Activated CD4-positive, alpha-beta memory T cell treated with anti-CD3 and anti-CD28 coated beads, Interleukin-2, amount 10 ng/mL, durations not matched to agents 7 days and 5 days (primary cell): Measurements from ENCODE around the gene GNLY. TPM values are rescaled to one million over a fixed set of nuclear protein-coding genes. Genes with fewer than 3 reads are reported as not detected.

ENCODE experiments used
- CTCF ChIA-PET: fragments of 350-600 bp; sonication (Branson Sonifier 250); formaldehyde crosslinking; loops from one replicate; lab custom pipeline; 2021; ENCODE audit warnings: antibody characterized with exemption, inconsistent platforms; lab: Charles Lee
- POLR2A ChIA-PET: fragments of 350-600 bp; sonication (Branson Sonifier 250); formaldehyde crosslinking; loops from one replicate; lab custom pipeline; 2021; ENCODE audit warnings: antibody characterized with exemption; lab: Charles Lee
- DNase-seq: peaks from one replicate; pipeline ENCODE4 v3.0.0-alpha.2; 2020
- H3K27ac Mint-ChIP-seq: one replicate; pipeline ENCODE4 v1.8.0; 2021; ENCODE audit warnings: mild to moderate bottlenecking, mixed read lengths
- H3K27me3 Mint-ChIP-seq: one replicate; pipeline ENCODE4 v1.8.0; 2021; ENCODE audit warnings: mixed read lengths
- H3K36me3 Mint-ChIP-seq: one replicate; pipeline ENCODE4 v1.8.0; 2021; ENCODE audit warnings: low read depth, mixed read lengths
- H3K4me1 Mint-ChIP-seq: one replicate; pipeline ENCODE4 v1.8.0; 2021; ENCODE audit warnings: mixed read lengths
- H3K4me3 Mint-ChIP-seq: one replicate; pipeline ENCODE4 v1.8.0; 2021; ENCODE audit warnings: mild to moderate bottlenecking, mixed read lengths
- H3K9me3 Mint-ChIP-seq: one replicate; pipeline ENCODE4 v1.8.0; 2021; ENCODE audit warnings: mixed read lengths
- total RNA-seq, 2 experiments: library from RNA; stranded (reverse); gene quantifications; one replicate each; pipeline ENCODE4 v1.2.3, GENCODE V29; 2021

GNLY gene
- total RNA-seq, 2 experiments from 2014 or later = 569 to 599 TPM

GRCh38 chr2:85695691-85696668 is 1.8 kb downstream of the GNLY start:
- Mint-ChIP-seq H3K36me3 (peaks cover 3% of the 10 kb centered on the region), H3K4me1 (peaks cover 44% of the 10 kb centered on the region), H3K4me3 (peak overlapping the region; percentile 31), H3K27me3 (no peaks in the 10 kb centered on the region), H3K9me3 (no peaks in the 10 kb centered on the region), H3K27ac (peak overlapping the region; percentile 38)
- ChIA-PET POLR2A (interaction anchor here (0.7 to 3.0 kb wide), 5 partner anchors 12 to 128 kb away, joined by 3 to 9 read pairs (median 4); no protein-coding TSS in a partner anchor), CTCF (interaction anchor here (0.6 to 3.6 kb wide), 5 partner anchors 11 to 33 kb away, joined by 3 to 21 read pairs (median 6); no protein-coding TSS in a partner anchor)
- DNase-seq = peak; percentile 18

- POLR2A ChIA-PET = interaction anchor here (0.7 to 3.0 kb wide), 5 partner anchors 11 to 127 kb away, joined by 3 to 14 read pairs (median 3); no protein-coding TSS in a partner anchor
Measured at GRCh38 chr2:85697096-85697495, 2.9 kb downstream of the GNLY start.

GRCh38 chr2:85697716-85698115 is 3.6 kb downstream of the GNLY start:
- Mint-ChIP-seq H3K36me3 (peaks cover 3% of the 10 kb centered on the region), H3K27ac (peak overlapping the region; percentile 64), H3K4me1 (peaks cover 54% of the 10 kb centered on the region), H3K9me3 (no peaks in the 10 kb centered on the region), H3K4me3 (no peak overlapping the region), H3K27me3 (no peaks in the 10 kb centered on the region)
- DNase-seq = peak; percentile 5
- ChIA-PET POLR2A (interaction anchor here (1.0 to 3.0 kb wide), 4 partner anchors 10 to 94 kb away, joined by 3 to 14 read pairs (median 6); no protein-coding TSS in a partner anchor), CTCF (interaction anchor here (1.0 to 3.6 kb wide), 5 partner anchors 9 to 60 kb away, joined by 3 to 21 read pairs (median 4); no protein-coding TSS in a partner anchor)

More at GRCh38 chr2:85697096-85697495, 2.9 kb downstream of the GNLY start:
- H3K27ac Mint-ChIP-seq = peak overlapping the region; percentile 64
- H3K27me3 Mint-ChIP-seq = no peaks in the 10 kb centered on the region
- peak; percentile 12 for DNase-seq
- peaks cover 48% of the 10 kb centered on the region for H3K4me1 Mint-ChIP-seq
- H3K4me3 Mint-ChIP-seq = peak overlapping the region; percentile 31
- H3K36me3 Mint-ChIP-seq = peaks cover 3% of the 10 kb centered on the region
- CTCF ChIA-PET = interaction anchor here (1.0 to 3.6 kb wide), 5 partner anchors 10 to 60 kb away, joined by 3 to 21 read pairs (median 4); no protein-coding TSS in a partner anchor
- H3K9me3 Mint-ChIP-seq = no peaks in the 10 kb centered on the region

GRCh38 chr2:85698184-85698879 is 4.2 kb downstream of the GNLY start:
- ChIA-PET POLR2A (interaction anchor here (0.5 to 3.0 kb wide), 6 partner anchors 9 to 94 kb away, joined by 3 to 14 read pairs (median 4); no protein-coding TSS in a partner anchor), CTCF (interaction anchor here (1.0 to 3.6 kb wide), 5 partner anchors 8 to 61 kb away, joined by 3 to 21 read pairs (median 4); no protein-coding TSS in a partner anchor)
- peak overlapping the region; percentile 64 for H3K27ac Mint-ChIP-seq
- no peaks in the 10 kb centered on the region for H3K27me3 Mint-ChIP-seq
- peak overlapping the region; percentile 21 for H3K4me3 Mint-ChIP-seq
- H3K36me3 Mint-ChIP-seq = peaks cover 7% of the 10 kb centered on the region
- DNase-seq = no peak
- peaks cover 57% of the 10 kb centered on the region for H3K4me1 Mint-ChIP-seq
- H3K9me3 Mint-ChIP-seq = no peaks in the 10 kb centered on the region

- ChIA-PET CTCF (interaction anchor here (1.1 to 3.6 kb wide), 2 partner anchors 8 to 62 kb away, joined by 3 to 21 read pairs; no protein-coding TSS in a partner anchor), POLR2A (interaction anchor here (0.5 to 3.0 kb wide), 4 partner anchors 9 to 452 kb away, joined by 3 to 14 read pairs (median 6); no protein-coding TSS in a partner anchor)
- Mint-ChIP-seq H3K4me1 (peaks cover 57% of the 10 kb centered on the region), H3K4me3 (no peak overlapping the region), H3K36me3 (peaks cover 11% of the 10 kb centered on the region), H3K9me3 (no peaks in the 10 kb centered on the region), H3K27ac (no peak overlapping the region), H3K27me3 (no peaks in the 10 kb centered on the region)
- no peak for DNase-seq
Measured at GRCh38 chr2:85698880-85699254, 4.7 kb downstream of the GNLY start.

- Mint-ChIP-seq H3K4me3 (no peak overlapping the region), H3K27me3 (no peaks in the 10 kb centered on the region), H3K9me3 (no peaks in the 10 kb centered on the region), H3K27ac (no peak overlapping the region), H3K36me3 (peaks cover 13% of the 10 kb centered on the region), H3K4me1 (peaks cover 59% of the 10 kb centered on the region)
- CTCF ChIA-PET = interaction anchor here (1.1 to 3.6 kb wide), 2 partner anchors 7 to 62 kb away, joined by 3 to 21 read pairs; no protein-coding TSS in a partner anchor
- no peak for DNase-seq
- POLR2A ChIA-PET = interaction anchor here (0.5 to 3.0 kb wide), 3 partner anchors 8 to 451 kb away, joined by 3 to 14 read pairs (median 9); no protein-coding TSS in a partner anchor
Measured at GRCh38 chr2:85699325-85699724, 5.2 kb downstream of the GNLY start.

- POLR2A ChIA-PET = no interaction called here
- peaks cover 85% of the 10 kb centered on the region for H3K4me1 Mint-ChIP-seq
Measured at GRCh38 chr2:85702172-85702571, 8.0 kb downstream of the GNLY start.

GRCh38 chr2:85702800-85703199 is 8.6 kb downstream of the GNLY start:
- no peak for DNase-seq
- Mint-ChIP-seq H3K27me3 (no peaks in the 10 kb centered on the region), H3K36me3 (peaks cover 14% of the 10 kb centered on the region), H3K4me1 (peaks cover 86% of the 10 kb centered on the region), H3K9me3 (no peaks in the 10 kb centered on the region), H3K27ac (peak overlapping the region; percentile 86), H3K4me3 (no peak overlapping the region)
- ChIA-PET CTCF (interaction anchor here (4.0 to 8.9 kb wide), 3 partner anchors 10 to 66 kb away, joined by 14 to 135 read pairs (median 58); partner anchors contain the start of gene GNLY), POLR2A (interaction anchor here (0.8 to 8.3 kb wide), 3 partner anchors 19 to 32 kb away, joined by 3 to 99 read pairs (median 3); no protein-coding TSS in a partner anchor)

More at GRCh38 chr2:85702172-85702571, 8.0 kb downstream of the GNLY start:
- no peak for DNase-seq
- H3K9me3 Mint-ChIP-seq = no peaks in the 10 kb centered on the region
- H3K27ac Mint-ChIP-seq = peak overlapping the region; percentile 86
- H3K27me3 Mint-ChIP-seq = no peaks in the 10 kb centered on the region
- H3K4me3 Mint-ChIP-seq = no peak overlapping the region
- H3K36me3 Mint-ChIP-seq = peaks cover 17% of the 10 kb centered on the region
- CTCF ChIA-PET = interaction anchor here (4.0 to 8.9 kb wide), 2 partner anchors 9 to 22 kb away, joined by 14 to 135 read pairs; partner anchors contain the start of gene GNLY

GRCh38 chr2:85703329-85703728 is 9.2 kb downstream of the GNLY start:
- Mint-ChIP-seq H3K27ac (peak overlapping the region; percentile 86), H3K9me3 (no peaks in the 10 kb centered on the region)
- CTCF ChIA-PET = interaction anchor here (4.0 to 8.9 kb wide), 3 partner anchors 10 to 67 kb away, joined by 14 to 135 read pairs (median 58); partner anchors contain the start of gene GNLY

GRCh38 chr2:85704038-85704437 is 9.9 kb downstream of the GNLY start:
- Mint-ChIP-seq H3K4me1 (peaks cover 81% of the 10 kb centered on the region), H3K4me3 (peak overlapping the region; percentile 21), H3K27ac (peak overlapping the region; percentile 86), H3K9me3 (no peaks in the 10 kb centered on the region), H3K27me3 (peaks cover 3% of the 10 kb centered on the region), H3K36me3 (peaks cover 14% of the 10 kb centered on the region)
- ChIA-PET POLR2A (interaction anchor here (0.8 to 8.3 kb wide), 5 partner anchors 9 to 126 kb away, joined by 3 to 99 read pairs (median 4); partner anchors contain the start of gene GNLY), CTCF (interaction anchor here (0.9 to 8.9 kb wide), 6 partner anchors 11 to 185 kb away, joined by 3 to 135 read pairs (median 13); partner anchors contain the start of genes GNLY and ST3GAL5)
- DNase-seq = no peak

More at GRCh38 chr2:85703329-85703728, 9.2 kb downstream of the GNLY start:
- POLR2A ChIA-PET = interaction anchor here (0.8 to 8.3 kb wide), 3 partner anchors 20 to 32 kb away, joined by 3 to 99 read pairs (median 3); no protein-coding TSS in a partner anchor
- no peak for DNase-seq
- Mint-ChIP-seq H3K4me3 (no peak overlapping the region), H3K4me1 (peaks cover 84% of the 10 kb centered on the region), H3K27me3 (no peaks in the 10 kb centered on the region), H3K36me3 (peaks cover 14% of the 10 kb centered on the region)
